AG09309 (cell line): Measurements from ENCODE around the gene OR2D3.
"Not testable (repeated sequence)": the region's sequence is repeated elsewhere in the genome, so short reads cannot be mapped to it uniquely, and the experiment has no call there.

Experiments
- DNase-seq: peaks from one replicate; pipeline ENCODE4 v3.0.0-alpha.2; 2010; ENCODE audit warnings: low read depth
- H3K4me3 ChIP-seq: 2 replicates; pipeline ENCODE4 v1.5.1; 2011; ENCODE audit warnings: mild to moderate bottlenecking, low read depth, low read length, moderate library complexity; ENCODE audit not compliant: control insufficient read depth
- TF ChIP-seq, protein P1 (sequence below): IDR thresholded peaks from 2 replicates; pipeline ENCODE4 v1.5.1; 2011; ENCODE audit warnings: mild to moderate bottlenecking, low read depth, low read length, inconsistent platforms; ENCODE audit not compliant: insufficient read depth, control insufficient read depth; ENCODE audit errors: missing control alignments

The OR2D3 gene

DNA sequence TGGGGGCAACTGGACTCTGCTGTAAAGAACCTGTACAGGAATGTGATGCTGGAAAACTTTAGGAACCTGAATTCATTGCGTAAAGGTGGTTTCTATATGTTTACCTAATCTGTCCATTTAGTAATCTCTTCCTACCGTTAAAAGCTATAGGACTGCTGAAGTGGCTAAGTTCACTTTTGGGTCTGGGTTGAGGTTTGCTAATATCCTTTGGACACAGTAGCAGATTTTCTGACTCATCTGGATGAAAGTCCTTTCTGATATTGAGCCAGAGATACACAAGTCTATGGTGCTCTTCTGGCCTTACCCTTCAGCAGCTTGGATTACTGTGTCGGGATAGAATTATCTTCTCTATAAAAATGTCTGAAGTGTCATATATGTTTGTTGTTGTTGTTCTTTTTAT is 22.3 kb downstream of the OR2D3 start:
- DNase-seq: no peak
- TF ChIP-seq, protein P1, sequence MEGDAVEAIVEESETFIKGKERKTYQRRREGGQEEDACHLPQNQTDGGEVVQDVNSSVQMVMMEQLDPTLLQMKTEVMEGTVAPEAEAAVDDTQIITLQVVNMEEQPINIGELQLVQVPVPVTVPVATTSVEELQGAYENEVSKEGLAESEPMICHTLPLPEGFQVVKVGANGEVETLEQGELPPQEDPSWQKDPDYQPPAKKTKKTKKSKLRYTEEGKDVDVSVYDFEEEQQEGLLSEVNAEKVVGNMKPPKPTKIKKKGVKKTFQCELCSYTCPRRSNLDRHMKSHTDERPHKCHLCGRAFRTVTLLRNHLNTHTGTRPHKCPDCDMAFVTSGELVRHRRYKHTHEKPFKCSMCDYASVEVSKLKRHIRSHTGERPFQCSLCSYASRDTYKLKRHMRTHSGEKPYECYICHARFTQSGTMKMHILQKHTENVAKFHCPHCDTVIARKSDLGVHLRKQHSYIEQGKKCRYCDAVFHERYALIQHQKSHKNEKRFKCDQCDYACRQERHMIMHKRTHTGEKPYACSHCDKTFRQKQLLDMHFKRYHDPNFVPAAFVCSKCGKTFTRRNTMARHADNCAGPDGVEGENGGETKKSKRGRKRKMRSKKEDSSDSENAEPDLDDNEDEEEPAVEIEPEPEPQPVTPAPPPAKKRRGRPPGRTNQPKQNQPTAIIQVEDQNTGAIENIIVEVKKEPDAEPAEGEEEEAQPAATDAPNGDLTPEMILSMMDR: no peak
- no peak overlapping the region for H3K4me3 ChIP-seq

DNA sequence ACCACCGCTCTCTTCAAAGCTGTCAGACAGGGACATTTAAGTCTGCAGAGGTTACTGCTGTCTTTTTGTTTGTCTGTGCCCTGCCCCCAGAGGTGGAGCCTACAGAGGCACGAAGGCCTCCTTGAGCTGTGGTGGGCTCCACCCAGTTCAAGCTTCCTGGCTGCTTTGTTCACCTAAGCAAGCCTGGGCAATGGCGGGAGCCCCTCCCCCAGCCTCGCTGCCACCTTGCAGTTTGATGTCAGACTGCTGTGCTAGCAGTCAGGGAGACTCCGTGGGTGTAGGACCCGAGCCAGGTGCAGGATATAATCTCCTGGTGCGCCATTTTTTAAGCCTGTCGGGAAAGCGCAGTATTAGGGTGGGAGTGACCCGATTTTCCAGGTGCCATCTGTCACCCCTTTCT is 33.4 kb downstream of the OR2D3 start:
- DNase-seq, H3K4me3 ChIP-seq: not testable (repeated sequence)

DNA sequence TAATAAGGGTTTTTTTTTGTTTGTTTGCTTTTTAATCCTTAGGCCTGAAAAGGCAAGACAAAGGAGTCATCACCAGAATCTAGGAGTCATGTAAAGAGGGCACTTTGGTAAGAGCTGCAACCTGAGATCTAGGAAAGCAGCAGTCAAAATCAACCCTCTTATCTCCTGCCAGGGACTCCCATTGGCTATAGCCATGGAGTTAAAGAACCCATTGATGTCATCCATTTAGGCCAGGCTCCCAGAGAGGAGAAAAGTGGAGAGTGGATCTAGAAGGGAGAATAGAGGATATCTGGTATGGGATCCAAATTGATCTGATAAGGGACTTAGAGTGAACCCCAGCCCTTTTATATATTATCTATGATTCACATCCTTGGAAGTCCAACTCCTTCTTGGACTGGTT is 41.3 kb downstream of the OR2D3 start:
- no peak for DNase-seq
- no peak overlapping the region for H3K4me3 ChIP-seq
- TF ChIP-seq, protein P1: no peak

DNA sequence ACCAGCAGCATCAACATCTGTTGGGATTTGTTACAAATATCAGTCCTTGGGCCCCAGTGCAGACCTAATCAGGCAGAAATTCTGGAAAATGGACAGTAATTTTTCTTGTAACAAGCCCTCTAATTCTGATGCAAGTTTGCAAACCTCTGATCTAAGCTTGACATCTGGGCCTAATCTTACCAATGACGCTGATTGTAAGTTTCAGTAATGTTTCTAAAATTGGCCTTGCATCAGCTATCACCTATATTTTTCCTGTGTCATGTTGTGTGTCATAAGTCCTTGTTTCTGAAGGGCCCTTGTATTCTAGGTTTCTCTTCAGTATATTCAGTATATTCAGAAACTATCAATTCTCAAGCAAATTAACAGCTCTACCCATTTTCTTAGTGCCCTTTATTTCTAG is 41.9 kb downstream of the OR2D3 start:
- no peak overlapping the region for H3K4me3 ChIP-seq
- TF ChIP-seq, protein P1: no peak
- no peak for DNase-seq

DNA sequence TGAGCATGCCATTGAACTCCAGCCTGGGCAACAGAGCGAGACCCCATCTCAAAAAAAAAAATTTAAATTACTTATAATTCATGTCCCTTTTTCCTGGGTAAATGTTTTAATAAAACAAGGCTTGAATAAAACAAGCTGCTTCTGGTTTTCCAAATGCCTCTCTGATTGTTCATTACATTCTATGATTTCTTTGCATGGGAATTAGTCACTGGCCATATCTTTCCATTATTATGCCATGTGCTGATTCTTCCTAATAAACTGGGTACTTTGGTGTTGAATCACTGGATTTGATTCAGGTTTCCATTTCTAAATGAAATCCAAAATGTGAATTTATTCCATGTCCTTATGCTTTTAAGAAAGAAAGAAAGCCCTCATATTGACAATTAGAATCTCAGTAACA is 48.0 kb downstream of the OR2D3 start:
- TF ChIP-seq, protein P1: no peak
- DNase-seq: peak; percentile 67
- no peak overlapping the region for H3K4me3 ChIP-seq

DNA sequence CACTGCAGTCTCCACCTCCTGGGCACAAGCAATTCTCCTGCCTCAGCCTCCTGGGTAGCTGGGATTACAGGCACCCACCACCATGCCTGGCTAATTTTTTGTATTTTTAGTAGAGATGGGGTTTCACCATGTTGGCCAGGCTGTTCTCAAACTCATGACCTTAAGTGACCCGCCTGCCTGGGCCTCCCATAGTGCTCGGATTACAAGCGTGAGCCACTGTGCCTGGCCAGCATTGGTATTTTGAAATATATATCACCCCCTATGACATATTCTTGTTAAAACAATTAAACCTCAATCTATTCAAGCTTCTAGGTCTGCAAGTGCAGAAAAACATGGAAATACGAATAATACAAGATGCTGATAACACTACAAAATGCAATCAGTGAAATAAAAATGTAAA is 49.1 kb downstream of the OR2D3 start:
- DNase-seq, H3K4me3 ChIP-seq: not testable (repeated sequence)
